NCI-H510A (cell line): Measurements from ENCODE around the gene PLOD1.
"Not testable (repeated sequence)": the region's sequence is repeated elsewhere in the genome, so short reads cannot be mapped to it uniquely, and the experiment has no call there.

Experiments used
- DNase-seq: peaks from one replicate; lab custom pipeline; 2025; lab: John Stamatoyannopoulos, UW

PLOD1 gene

DNA sequence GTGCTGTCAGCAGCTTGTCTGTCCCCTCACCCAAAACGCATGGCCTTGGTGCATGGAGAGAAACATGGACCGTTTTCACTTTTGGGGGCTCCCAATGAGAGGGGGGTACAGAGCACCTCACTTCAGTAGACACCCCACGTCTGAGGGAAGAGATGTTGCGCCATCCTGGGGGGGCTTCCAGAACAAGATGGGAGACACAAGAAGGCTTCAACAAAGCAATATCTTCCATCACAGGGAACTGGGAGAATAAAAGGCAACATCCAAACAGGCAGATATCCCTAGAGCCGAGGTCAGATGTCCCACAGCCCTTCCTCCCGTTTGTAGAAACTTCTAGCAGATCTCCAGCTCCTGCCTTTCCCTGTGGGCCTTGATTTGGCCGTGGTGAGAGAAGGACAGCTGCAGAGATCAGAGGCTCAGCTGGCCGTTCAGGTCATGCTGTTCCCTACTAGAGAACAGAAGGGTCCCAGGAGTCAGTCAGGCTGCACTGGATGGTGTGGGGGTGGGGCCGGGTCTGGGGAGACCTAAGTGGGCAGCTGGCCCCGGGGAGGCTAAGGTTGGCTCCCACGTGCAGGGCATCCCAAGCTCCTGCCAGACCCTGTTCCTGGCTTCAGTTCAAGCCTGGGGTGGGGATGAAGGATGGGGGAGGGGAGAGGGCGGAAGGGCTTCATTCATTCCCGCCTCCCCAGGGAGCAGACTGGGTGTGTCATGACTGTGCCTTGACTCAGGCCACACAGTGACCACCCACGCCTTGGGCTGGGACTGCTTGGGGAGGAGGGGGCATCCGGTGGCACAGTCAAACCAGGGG, 4.4 kb downstream of the PLOD1 start:
- no peak for DNase-seq

DNA sequence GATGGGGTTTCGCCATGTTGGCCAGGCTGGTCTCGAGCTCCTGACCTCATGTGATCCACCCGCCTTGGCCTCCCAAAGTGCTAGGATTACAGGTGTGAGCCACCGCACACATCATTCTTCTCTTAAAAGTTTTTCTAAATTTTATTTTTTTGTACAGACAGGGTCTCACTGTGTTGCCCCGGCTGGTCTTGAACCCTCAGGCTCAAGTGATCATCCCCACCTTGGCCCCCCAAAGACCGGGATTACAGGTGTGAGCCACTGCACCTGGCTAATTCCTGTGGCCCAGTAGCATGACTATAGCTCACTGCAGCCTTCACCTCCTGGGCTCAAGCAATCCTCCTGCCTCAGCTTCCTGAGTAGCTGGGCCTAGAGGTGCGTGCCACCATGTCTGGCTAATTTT, 5.3 kb downstream of the PLOD1 start:
- not testable (repeated sequence) for DNase-seq

DNA sequence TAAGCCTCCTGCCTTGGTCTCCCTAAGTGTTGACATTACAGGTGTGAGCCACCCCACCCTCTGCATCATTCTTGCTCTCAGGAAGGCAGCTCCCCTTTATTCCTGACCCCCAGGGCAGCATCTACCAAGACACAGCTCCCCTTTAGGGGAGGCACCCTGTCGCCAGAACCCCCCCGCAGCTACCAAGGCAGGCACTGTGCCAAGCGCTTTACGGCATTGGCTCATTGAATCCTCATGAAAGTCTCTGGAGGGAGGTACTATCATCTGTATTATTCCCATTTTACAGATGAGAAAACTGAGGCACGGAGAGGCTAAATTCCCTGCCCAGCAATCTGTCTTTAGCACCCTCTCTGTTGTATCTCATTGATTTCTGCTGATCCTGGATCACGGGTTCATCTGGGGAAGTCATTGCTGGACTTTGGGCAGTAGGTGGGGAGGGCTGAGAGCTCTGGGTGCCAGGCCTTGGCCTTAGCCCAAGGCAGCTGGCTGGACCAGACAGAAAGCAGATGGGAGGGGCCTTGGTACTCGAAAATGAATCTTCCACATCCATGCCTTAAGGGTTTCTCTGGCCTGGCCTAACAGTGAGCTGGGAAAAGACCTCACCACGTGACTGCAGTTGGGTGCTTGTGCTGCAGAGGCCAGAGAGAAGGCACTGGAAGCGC, 5.9 kb downstream of the PLOD1 start:
- no peak for DNase-seq

DNA sequence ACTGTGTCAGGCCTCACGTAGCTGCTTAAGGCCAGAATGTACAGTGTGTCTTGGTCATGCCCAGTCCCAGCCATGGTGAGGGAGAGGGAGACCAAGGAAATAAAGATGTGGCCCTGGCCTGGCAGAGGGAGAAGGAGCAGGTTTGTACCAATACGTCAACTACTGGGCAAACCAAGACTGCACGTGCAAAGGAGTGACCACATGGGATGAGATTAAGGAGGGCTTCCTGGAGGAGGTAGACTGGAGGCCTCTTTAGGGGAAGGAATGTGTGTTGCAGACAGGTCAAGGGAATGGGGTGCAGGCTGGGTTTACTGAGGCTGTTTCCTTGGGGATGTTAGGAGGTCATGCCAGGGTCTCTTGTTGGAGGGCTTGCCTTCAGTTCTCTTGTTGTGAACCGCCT, 7.8 kb downstream of the PLOD1 start:
- no peak for DNase-seq

DNA sequence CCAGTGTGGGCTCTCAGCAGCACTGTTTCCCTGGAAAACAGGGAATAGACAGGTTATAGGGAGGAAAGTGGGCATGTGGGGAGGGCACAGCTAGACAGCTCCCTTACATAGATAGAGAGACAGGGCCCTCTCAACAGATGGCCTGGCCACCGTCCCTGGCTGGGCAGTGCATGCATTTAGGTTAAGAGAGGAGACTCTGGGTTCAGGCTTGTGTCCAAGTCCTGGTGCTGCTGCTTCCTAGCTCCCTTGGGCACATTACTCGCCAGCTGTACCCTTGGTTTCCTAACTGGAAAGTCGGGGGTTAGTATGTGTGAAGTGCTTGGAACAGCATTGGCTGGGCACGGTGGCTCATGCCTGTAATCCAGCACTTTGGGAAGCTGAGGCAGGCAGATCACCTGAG, 9.1 kb downstream of the PLOD1 start:
- no peak for DNase-seq

- peak; percentile 87 for DNase-seq
Observed at GRCh38 chr1:11944358-11944931, 9.9 kb downstream of the PLOD1 start.

DNA sequence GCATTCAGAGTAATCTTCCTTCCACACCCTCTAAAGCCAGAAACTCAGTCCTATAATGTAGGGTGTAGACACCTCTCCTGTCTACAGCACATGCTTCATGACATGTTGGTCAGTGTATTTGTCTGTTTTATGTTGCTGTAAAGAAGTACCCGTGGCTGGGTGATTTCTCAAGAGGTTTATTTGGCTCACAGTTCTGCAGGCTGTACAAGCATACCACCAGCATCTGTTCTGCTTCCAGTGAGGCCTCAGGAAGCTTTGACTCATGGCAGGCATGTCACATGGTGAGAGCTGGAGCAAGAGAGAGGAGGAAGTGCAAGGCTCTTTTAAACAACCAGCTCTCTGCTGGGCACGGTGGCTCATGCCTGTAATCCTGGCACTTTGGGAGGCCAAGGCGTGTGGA, 12.1 kb downstream of the PLOD1 start:
- DNase-seq: no peak

DNA sequence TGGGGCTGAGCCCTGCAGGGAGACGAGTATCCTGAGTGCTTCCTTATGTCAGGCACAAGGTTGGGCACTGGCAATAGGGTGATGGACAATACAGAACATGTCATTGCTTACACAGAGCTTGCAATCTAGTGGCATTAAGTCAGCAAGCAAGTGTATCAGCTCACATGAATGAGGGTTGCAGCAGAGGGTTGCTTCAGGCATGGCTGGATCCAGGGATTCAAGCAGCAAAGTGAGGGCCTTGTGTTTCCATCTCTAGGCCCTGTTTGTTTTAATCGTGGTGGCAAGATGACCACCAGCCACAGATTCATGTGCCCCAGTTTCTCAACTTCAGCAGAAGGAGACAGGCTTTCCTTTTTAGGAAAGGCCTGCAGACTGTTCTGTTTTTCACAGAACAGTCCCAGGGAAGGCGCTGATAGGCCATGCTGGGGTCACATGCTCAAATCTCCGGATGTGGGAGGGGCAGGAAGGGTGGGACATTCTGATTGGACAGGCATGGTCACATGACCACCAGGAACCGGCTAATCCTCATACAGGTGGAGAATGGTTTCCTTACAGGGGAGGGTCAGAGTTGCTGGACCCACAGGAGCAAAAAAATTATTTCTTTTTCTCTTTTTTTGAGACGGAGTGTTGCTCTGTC, 14.4 kb downstream of the PLOD1 start:
- no peak for DNase-seq

DNA sequence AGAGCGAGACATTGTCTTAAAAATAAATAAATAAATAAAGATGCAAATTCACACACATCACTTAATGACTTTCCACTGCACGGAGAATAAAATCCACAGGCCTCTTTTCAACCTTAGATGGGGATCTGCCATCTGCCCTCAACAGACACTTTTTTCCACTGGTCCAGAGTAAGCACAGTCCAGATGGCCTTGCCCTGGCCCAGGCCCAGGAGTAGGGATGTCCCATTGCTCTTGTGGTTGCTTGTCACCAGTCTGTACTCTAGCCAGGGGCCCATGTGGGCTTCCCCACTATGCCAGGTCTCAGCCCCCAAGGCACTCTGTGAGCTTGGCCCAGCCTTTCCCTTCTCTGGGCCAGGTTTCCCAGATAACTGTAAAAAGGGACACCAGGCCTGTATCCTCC, 17.4 kb downstream of the PLOD1 start:
- no peak for DNase-seq

DNA sequence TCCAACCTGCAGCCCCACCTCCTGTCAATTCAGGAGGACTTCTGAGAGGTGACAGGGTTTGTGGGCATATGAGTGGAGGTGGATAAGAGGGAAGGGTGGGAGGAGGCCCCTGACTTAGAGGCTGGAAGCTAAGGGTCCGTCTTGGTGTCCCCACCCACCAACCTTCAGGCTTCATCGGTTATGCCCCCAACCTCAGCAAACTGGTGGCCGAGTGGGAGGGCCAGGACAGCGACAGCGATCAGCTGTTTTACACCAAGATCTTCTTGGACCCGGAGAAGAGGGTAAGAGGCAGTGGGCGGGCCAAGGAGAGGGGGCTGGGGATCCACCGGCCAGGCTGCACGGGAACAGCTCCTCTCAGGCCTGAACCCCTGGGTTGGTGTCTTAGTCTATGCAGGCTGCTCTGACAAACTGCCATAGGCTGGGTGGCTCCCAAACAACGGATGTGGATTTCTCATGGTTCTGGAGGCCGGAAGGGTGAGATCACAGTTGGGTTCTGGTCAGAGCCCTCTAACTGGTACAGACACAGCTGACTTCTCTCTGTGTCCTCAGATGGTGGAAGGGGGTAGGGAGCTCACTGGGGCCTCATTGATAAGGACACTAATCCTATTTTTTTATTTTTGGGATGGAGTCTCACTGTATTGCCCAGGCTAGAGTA, 18.1 kb downstream of the PLOD1 start:
- no peak for DNase-seq

GRCh38 chr1:11955221-11955620, 20.7 kb downstream of the PLOD1 start:
- no peak for DNase-seq

DNA sequence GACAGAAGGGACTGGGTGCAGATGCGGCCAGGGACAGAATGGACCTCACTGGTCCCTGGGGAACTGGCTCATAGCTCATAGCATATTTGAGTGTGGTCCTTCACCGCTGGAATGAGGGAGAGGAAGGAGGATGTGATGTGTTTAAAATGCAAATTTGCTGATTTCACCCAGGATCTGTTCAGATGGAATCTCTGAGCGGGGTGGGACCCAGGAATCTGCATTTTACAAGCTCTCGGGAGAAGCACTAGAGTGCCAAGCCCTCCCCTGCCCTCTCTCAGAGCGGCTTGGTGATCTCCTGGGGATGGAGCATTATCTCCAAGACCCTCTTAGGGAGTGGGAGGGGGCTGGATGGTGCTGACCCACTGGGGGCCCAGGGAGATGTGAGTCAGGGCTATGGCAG, 22.9 kb downstream of the PLOD1 start:
- no peak for DNase-seq

DNA sequence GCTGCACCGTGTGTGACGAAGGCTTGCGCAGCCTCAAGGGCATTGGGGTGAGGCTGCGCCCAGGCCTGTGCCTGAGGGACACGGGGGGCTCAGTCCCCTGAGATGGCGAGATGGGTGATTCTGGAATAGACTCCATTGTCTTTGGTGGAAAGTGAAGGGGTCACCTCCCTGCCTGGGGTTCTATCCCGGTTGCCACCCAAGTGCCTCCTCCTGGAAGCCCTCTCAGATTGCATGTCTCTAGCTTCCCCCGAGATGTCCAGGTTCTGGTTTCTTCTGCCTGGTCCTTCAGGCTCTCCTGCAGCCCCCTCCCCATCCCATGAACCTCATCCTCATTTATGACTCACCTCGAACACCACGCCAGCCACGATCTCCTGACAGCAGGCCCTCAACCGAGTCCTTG, 23.4 kb downstream of the PLOD1 start:
- DNase-seq: no peak

- no peak for DNase-seq
Observed at GRCh38 chr1:11960276-11960675, 25.8 kb downstream of the PLOD1 start.

GRCh38 chr1:11960715-11961114, 26.2 kb downstream of the PLOD1 start:
- DNase-seq: no peak

DNA sequence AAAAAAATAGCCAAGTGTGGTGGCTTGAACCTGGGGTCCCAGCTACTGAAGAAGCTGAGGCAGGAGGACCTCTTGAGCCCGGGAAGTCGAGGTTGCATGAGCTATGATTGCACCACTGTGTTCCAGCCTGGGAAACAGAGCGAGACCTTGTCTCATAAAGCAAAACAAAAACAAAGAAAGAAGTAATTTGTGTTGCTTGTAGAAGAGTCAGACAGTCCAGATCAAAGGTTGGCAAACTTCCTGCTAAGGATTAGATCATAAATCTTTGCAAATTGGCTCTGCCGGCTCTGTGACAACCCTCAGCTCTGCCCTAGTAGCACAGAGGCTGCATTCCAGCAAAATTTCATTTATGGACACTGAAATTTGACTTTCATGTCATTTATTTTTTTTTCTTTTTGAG, 26.7 kb downstream of the PLOD1 start:
- no peak for DNase-seq

DNA sequence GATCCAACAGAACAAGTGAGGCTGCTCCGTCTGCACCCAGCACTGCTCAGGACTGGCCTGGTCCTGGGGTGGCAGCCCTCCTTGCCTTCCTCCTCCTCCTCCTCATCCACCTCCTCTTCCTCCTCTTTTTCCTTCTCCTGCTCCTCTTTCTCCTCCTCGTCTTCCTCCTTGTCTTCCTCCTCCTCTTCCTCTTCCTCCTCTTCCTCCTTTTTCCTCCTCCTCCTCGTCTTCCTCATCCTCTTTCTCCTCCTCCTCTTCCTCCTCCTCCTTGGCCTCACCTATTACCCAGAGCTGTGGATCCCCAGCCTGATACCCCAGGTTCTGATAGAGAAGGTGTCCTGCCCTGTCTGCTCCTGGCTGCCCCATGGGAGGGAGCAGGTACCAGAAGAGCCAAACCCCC, 29.1 kb downstream of the PLOD1 start:
- DNase-seq: no peak

GRCh38 chr1:11964656-11965055, 30.1 kb downstream of the PLOD1 start:
- DNase-seq: no peak

DNA sequence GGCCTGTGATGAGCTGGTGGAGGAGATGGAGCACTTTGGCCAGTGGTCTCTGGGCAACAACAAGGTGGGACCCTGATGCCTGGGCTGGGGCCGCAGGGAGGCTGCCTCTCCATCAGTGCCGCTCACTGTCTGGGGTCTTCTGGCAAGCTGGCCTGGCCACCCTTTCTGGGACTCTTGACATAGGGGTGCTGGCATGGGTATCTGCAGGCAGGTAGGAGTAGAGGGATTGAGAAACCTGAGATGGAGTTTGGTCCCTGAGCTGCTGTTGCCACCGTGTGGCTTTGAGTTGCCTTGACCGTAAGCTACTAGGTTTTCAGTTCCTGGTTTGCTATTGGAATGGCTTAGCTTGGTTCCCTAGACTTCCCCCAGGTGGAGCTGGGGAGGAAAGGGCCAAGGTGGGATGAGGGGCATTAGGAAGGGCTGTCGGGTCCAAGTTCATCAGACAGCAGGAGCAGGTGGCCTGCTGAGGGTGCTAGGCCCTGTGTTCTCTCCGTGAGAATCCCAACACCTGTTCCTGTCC, 32.6 kb downstream of the PLOD1 start:
- peak; percentile 83 for DNase-seq

GRCh38 chr1:11970441-11971185, 36.1 kb downstream of the PLOD1 start:
- no peak for DNase-seq

DNA sequence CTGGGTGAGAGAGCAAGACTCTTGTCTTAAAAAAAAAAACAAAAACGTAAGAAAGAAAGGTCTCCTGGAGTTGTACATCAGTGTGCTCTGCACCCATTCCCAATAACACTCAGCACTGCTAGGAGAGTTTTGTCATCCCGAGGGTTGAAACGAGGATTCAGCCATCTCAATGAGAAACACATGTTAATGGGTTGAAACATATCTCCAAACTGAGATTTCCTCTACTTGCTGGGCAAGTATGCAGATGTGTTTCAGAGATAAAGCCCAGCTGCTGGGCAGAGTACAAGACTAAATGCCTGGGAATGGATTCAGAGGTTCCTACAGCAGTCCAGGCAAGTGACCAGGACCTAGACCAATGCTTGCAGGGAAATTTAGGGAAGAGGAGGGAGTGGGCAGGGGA, 43.1 kb downstream of the PLOD1 start:
- DNase-seq: no peak
